ENCODE measurements around the gene ZSWIM5.

- no peak for TF ChIP-seq CTCF (IDR thresholded peaks at IDR 0.05; ENCODE audit: low read length)
- TF ChIP-seq EZH2phosphoT487 (IDR thresholded peaks at IDR 0.05; ENCODE audit: low read length): no peak
- TF ChIP-seq EZH2 (optimal IDR thresholded peaks at IDR 0.05; ENCODE audit: low read depth, low read length): no peak
Measured at GRCh38 chr1:45116340-45116739, 90.1 kb downstream of the ZSWIM5 start.
